K562 (cell line): Measurements from ENCODE around the gene TBC1D9. TPM values are rescaled to one million over a fixed set of nuclear protein-coding genes. Genes with fewer than 3 reads are reported as not detected.

ENCODE experiments used
- ATAC-seq: fragments of 200-7000 bp; cut with Tn5 transposase; 3 replicates; pipeline ENCODE4 v1.9.1; 2020; ENCODE audit warnings: moderate library complexity
- BruUV-seq: library from RNA; stranded (reverse); fragments of 400-500 nt; replicated peaks from 2 replicates; lab custom pipeline; 2021; lab: Mats Ljungman, UMichigan
- CTCF ChIA-PET: fragments of 300-600 bp; formaldehyde crosslinking; extraction: SDS; loops from one replicate; lab custom pipeline; 2021; ENCODE audit warnings: low intra/inter-chr PET ratio; lab: Yijun Ruan, JAX
- POLR2A ChIA-PET: fragments of 300-600, 350-650 bp; sonication (Branson Sonifier 250); formaldehyde crosslinking; extraction: SDS; loops from one replicate; lab custom pipeline; 2021; ENCODE audit warnings: antibody characterized with exemption, inconsistent platforms; lab: Yijun Ruan, JAX
- DNase-seq, 4 experiments: peaks; one replicate each; pipeline versions ENCODE4 v3.0.0 to v3.0.0-alpha.2; 2011 to 2018; ENCODE audit warnings: low spot score in 3 of 4, mixed read lengths in 3 of 4; ENCODE audit errors: extremely low read depth in 1 of 4
- FAIRE-seq: peaks from 2 replicates; lab custom pipeline; 2011; peaks lifted over from hg19 to GRCh38; lab: Jason Lieb, UNC
- H2AFZ ChIP-seq: 2 replicates; pipeline ENCODE4 v1.6.0; 2011; ENCODE audit warnings: low read depth, low read length, control low read depth, inconsistent platforms
- H3K27ac ChIP-seq: fragments of 200-600 bp; 3 replicates; pipeline ENCODE4 v1.8.0; 2011; ENCODE audit warnings: low read depth, mild to moderate bottlenecking, control low read depth, inconsistent platforms, low read length, moderate library complexity, mixed read lengths; ENCODE audit errors: extremely low read depth
- H3K27me3 ChIP-seq, 2 experiments: fragments of 300-600 bp in 1 of 2; 2 replicates in 1 of 2; 3 replicates in 1 of 2; pipeline versions ENCODE4 v1.6.0 to v1.8.0; 2011; ENCODE audit warnings: inconsistent platforms in 2 of 2, low read length in 2 of 2, mild to moderate bottlenecking in 1 of 2, mixed read lengths in 1 of 2, moderate library complexity in 1 of 2; ENCODE audit not compliant: control insufficient read depth in 2 of 2, insufficient read depth in 2 of 2
- H3K36me3 ChIP-seq: fragments of 300-600 bp; 3 replicates; pipeline ENCODE4 v1.8.0; 2011; ENCODE audit warnings: mild to moderate bottlenecking, low read length, inconsistent platforms; ENCODE audit not compliant: control insufficient read depth, insufficient read depth
- H3K4me1 ChIP-seq, 2 experiments: fragments of 200-600 bp in 1 of 2; replicated peaks in 1 of 2; 2 replicates in 1 of 2; 3 replicates in 1 of 2; pipeline versions ENCODE4 v1.5.1 to v1.8.0; 2011; ENCODE audit warnings: inconsistent platforms in 2 of 2, low read length in 2 of 2, mild to moderate bottlenecking in 1 of 2, mixed read lengths in 1 of 2, moderate library complexity in 1 of 2; ENCODE audit not compliant: control insufficient read depth in 2 of 2, insufficient read depth in 2 of 2
- H3K4me2 ChIP-seq: 2 replicates; pipeline ENCODE4 v1.6.1; 2011; ENCODE audit warnings: low read length, control low read depth, inconsistent platforms, mixed read lengths; ENCODE audit not compliant: insufficient read depth
- H3K4me3 ChIP-seq: fragments of 200-600 bp; sonication (generic), shearing (Covaris generic); 2 replicates; pipeline ENCODE4 v1.5.1; 2016; ENCODE audit warnings: control low read depth, inconsistent platforms
- H3K79me2 ChIP-seq: fragments of 200-600 bp; 3 replicates; pipeline ENCODE4 v1.8.0; 2011; ENCODE audit warnings: low read length, inconsistent platforms; ENCODE audit not compliant: control insufficient read depth, insufficient read depth
- H3K9ac ChIP-seq, 2 experiments: 2 replicates each; pipeline versions ENCODE4 v1.6.0 to v1.6.1; 2011; ENCODE audit warnings: low read depth in 2 of 2, low read length in 2 of 2, control low read depth in 1 of 2, inconsistent platforms in 1 of 2, mild to moderate bottlenecking in 1 of 2, mixed read lengths in 1 of 2; ENCODE audit not compliant: insufficient read depth in 1 of 2
- H3K9me1 ChIP-seq: one replicate; pipeline ENCODE4 v1.6.0; 2011; ENCODE audit warnings: inconsistent platforms, mild to moderate bottlenecking, low read length, moderate library complexity; ENCODE audit not compliant: control insufficient read depth, insufficient read depth
- H3K9me3 ChIP-seq: replicated peaks from 2 replicates; pipeline ENCODE4 v1.5.1; 2011; ENCODE audit warnings: low read depth, low read length, inconsistent platforms; ENCODE audit not compliant: control insufficient read depth, insufficient read depth
- H4K20me1 ChIP-seq: replicated peaks from 2 replicates; pipeline ENCODE4 v1.6.1; 2011; ENCODE audit warnings: low read length, inconsistent platforms, mixed read lengths; ENCODE audit not compliant: control insufficient read depth, insufficient read depth
- CBX5 ChIP-seq: IDR thresholded peaks from 2 replicates; pipeline ENCODE4 v1.6.1; 2014; ENCODE audit warnings: low read depth, borderline replicate concordance
- GATAD2B ChIP-seq: fragments of 450-650 bp; IDR thresholded peaks from 2 replicates; pipeline ENCODE4 v1.6.1; 2017; ENCODE audit warnings: mild to moderate bottlenecking, borderline replicate concordance
- HMBOX1 ChIP-seq: sonication (generic); IDR thresholded peaks from 2 replicates; pipeline ENCODE4 v1.6.1; 2016
- KAT7 ChIP-seq: sonication (generic); formaldehyde crosslinking; IDR thresholded peaks from 2 replicates; pipeline ENCODE4 v1.8.0; 2022; ENCODE audit warnings: missing genetic modification reagents, mild to moderate bottlenecking, borderline replicate concordance
- MEF2D ChIP-seq: conservative IDR thresholded peaks from 2 replicates; pipeline ENCODE4 v1.6.1; 2016; ENCODE audit warnings: low read depth, missing genetic modification characterization, missing compliant biosample characterization
- NRF1 ChIP-seq, 2 experiments: fragments of 450-650 bp; IDR thresholded peaks in 1 of 2; conservative IDR thresholded peaks in 1 of 2; 2 replicates each; pipeline ENCODE4 v1.6.1; 2014; ENCODE audit warnings: mild to moderate bottlenecking in 2 of 2
- OTX1 ChIP-seq: fragments of 450-650 bp; formaldehyde crosslinking; IDR thresholded peaks from 2 replicates; pipeline ENCODE4 v1.4.0; 2022; ENCODE audit warnings: mild to moderate bottlenecking
- PHF8 ChIP-seq: fragments of 200-600 bp; sonication (generic); IDR thresholded peaks from 2 replicates; pipeline ENCODE4 v1.6.1; 2012; ENCODE audit warnings: mixed run types, mild to moderate bottlenecking, inconsistent platforms, low read length, moderate library complexity, borderline replicate concordance
- POLR2AphosphoS5 ChIP-seq: IDR thresholded peaks from 2 replicates; pipeline ENCODE4 v1.6.1; 2011; ENCODE audit warnings: mild to moderate bottlenecking, low read depth, low read length, moderate library complexity; ENCODE audit not compliant: control insufficient read depth, insufficient read depth
- POLR2H ChIP-seq: IDR thresholded peaks from 2 replicates; pipeline ENCODE4 v1.6.1; 2016; ENCODE audit warnings: missing genetic modification characterization, low read depth, mild to moderate bottlenecking, control low read depth, missing compliant biosample characterization, moderate library complexity
- VEZF1 ChIP-seq: fragments of 200-800 bp; sonication (Bioruptor generic); IDR thresholded peaks from 2 replicates; pipeline ENCODE4 v1.6.1; 2017; ENCODE audit warnings: missing genetic modification characterization, missing compliant biosample characterization
- WHSC1 ChIP-seq: IDR thresholded peaks from one replicate; pipeline ENCODE4 v1.6.1; 2012; ENCODE audit warnings: low read length, control low read depth, inconsistent platforms
- ZKSCAN8 ChIP-seq: fragments of 200-800 bp; sonication (Bioruptor generic); IDR thresholded peaks from 2 replicates; pipeline ENCODE4 v1.6.1; 2016; ENCODE audit warnings: missing genetic modification characterization, missing compliant biosample characterization
- ZNF175 ChIP-seq: fragments of 200-800 bp; sonication (Bioruptor generic); IDR thresholded peaks from 2 replicates; pipeline ENCODE4 v1.6.1; 2016; ENCODE audit warnings: low read depth, mild to moderate bottlenecking, missing genetic modification characterization, missing compliant biosample characterization
- ZNF3 ChIP-seq: fragments of 250-450 bp; sonication (Bioruptor Pico); IDR thresholded peaks from 2 replicates; pipeline ENCODE4 v1.5.0; 2021; ENCODE audit warnings: mild to moderate bottlenecking, moderate library complexity
- ZNF324 ChIP-seq: fragments of 250-450 bp; sonication (Bioruptor Pico); IDR thresholded peaks from 2 replicates; pipeline ENCODE4 v1.4.0; 2020; ENCODE audit warnings: mild to moderate bottlenecking
- WGBS: fragments of 100-300 bp; shearing (Covaris generic); methylation state at CpG from one replicate; pipeline ENCODE4 v1.1.6; 2016; ENCODE audit warnings: low coverage, mixed read lengths; ENCODE audit not compliant: insufficient coverage; ENCODE audit errors: missing lambda C conversion rate; 5-methylcytosine and 5-hydroxymethylcytosine counted together
- in situ Hi-C: fragments of 300-500 bp; cut with MboI; formaldehyde crosslinking; loops from 4 replicates; pipeline ENCODE4 v1.15.0; 2018; ENCODE audit warnings: inconsistent platforms, mixed read lengths
- intact Hi-C: fragments of 100-400 bp; cut with micrococcal nuclease; formaldehyde crosslinking; loops from 2 replicates; pipeline ENCODE4 v1.14.2; 2022
- polyA plus RNA-seq, 8 experiments: library from polyadenylated mRNA; depleted of rRNA in 4 of 8; stranded (reverse) in 5 of 8; unstranded in 3 of 8; fragments of >200 nt; fragmentation: Nextera tagmentation in 2 of 8; fragmentation: Illumina TruSeq in 1 of 8; extraction: Ambion mirVana in 2 of 8; extraction: Trizol in 1 of 8; gene quantifications; 2 replicates each; pipeline versions ENCODE4 v1.2.1 to v1.2.3, GENCODE V29; 2011 to 2014; ENCODE audit warnings: inconsistent platforms in 1 of 8, missing spikeins in 1 of 8
- total RNA-seq, 7 experiments: library from RNA; depleted of rRNA in 6 of 7; stranded (reverse); fragments of >200 nt in 6 of 7; fragmentation: Illumina TruSeq in 2 of 7; extraction: Trizol in 2 of 7; gene quantifications; 2 replicates each; pipeline versions ENCODE4 v1.2.1 to v1.2.3, GENCODE V29; 2011 to 2021; ENCODE audit warnings: low replicate concordance in 1 of 7

TBC1D9 gene
- total and polyA plus RNA-seq, 9 of the 15 experiments (the other 6 are each of a cell fraction or from before 2014, with no cell fraction given): 0.13 TPM; not detected in 8

- Histone ChIP-seq H3K9me3 (no peaks in the 10 kb centered on the region), H3K9me1 (no peaks in the 10 kb centered on the region), H3K27ac (no peak overlapping the region), H4K20me1 (no peaks in the 10 kb centered on the region), H3K4me3 (no peak overlapping the region), H3K4me1 (no peaks in the 10 kb centered on the region), H3K27me3 (no peaks in the 10 kb centered on the region), H2AFZ (no peak overlapping the region), H3K79me2 (no peaks in the 10 kb centered on the region), H3K4me2 (no peak overlapping the region), H3K36me3 (no peaks in the 10 kb centered on the region), H3K9ac (no peak overlapping the region)
- ATAC-seq: no peak
- intact Hi-C loops (no loop called here), in situ Hi-C loops (no loop called here)
- TF ChIP-seq WHSC1 (no peak), KAT7 (CRISPR knock-in tag) (no peak), PHF8 (no peak), ZNF175 (CRISPR knock-in tag) (no peak), OTX1 (CRISPR knock-in tag) (no peak), HMBOX1 (no peak), POLR2AphosphoS5 (no peak), CBX5 (no peak), VEZF1 (CRISPR knock-in tag) (no peak), MEF2D (no peak), NRF1 (conservative IDR thresholded peaks at IDR 0.05 in 1 of 2, IDR thresholded peaks at IDR 0.05 in 1 of 2) (no peak), POLR2H (tag) (no peak), ZKSCAN8 (CRISPR knock-in tag) (no peak), ZNF324 (CRISPR knock-in tag) (no peak), ZNF3 (CRISPR knock-in tag) (no peak), GATAD2B (no peak)
- ChIA-PET POLR2A (no interaction called here), CTCF (no interaction called here)
- BruUV-seq: no TSS peak
- DNase-seq: no peak
- FAIRE-seq: no peak
- 0% methylated on average over 2 of the region's 2 CpGs for WGBS
Observed at GRCh38 chr4:140732780-140733179, 23.4 kb downstream of the TBC1D9 start.
